HG03558 (cell line): Measurements from ENCODE around the gene FGF4.
"Not testable (repeated sequence)": the region's sequence is repeated elsewhere in the genome, so short reads cannot be mapped to it uniquely, and the experiment has no call there.

ENCODE experiments used
- ATAC-seq: cut with Tn5 transposase; IDR thresholded peaks from one replicate; pipeline ENCODE4 v1.9.1; 2021; ENCODE audit warnings: moderate number of reproducible peaks; ENCODE audit not compliant: unreplicated experiment; ENCODE audit errors: extremely low read depth

The FGF4 gene

DNA sequence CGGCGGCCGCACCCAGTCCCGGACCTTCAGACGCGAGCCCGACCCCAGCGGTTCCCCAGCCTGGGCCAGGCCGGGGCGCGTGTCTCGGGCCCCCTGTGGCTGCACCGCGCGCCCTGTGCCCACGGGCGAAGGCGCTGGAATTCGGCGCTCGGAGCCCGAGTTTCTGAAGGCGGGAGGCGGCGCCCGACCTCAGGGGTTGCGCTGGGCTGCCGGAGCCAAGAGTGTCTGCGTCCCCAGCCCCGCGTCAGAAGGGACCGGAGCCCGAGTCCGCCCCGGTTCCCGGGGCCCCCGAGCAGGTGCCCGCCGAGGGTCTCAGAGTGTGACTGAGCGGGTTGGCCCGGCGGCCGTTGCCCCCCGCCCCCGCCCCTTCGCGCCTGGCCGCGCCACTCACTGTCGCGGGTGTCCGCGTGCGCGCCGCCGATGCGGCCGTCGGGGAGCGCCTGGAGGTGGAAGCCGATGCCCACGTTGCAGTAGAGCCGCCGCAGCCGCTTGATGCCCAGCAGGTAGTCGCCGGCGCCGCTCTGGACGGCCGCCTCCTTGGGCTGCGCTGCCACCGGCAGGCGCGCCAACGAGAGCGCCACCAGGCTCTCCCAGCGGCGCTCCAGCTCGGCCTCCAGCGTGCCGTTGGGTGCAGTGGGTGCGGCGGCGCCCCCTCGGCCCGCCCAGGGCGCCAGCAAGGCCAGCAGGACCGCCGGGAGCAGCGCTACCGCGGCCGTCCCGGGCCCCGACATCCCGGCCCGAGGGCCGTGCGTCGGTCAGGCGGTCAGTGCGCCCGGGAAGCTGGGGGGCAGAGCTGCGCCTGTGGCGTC lies 583 bp downstream of the FGF4 start:
- ATAC-seq: no peak

DNA sequence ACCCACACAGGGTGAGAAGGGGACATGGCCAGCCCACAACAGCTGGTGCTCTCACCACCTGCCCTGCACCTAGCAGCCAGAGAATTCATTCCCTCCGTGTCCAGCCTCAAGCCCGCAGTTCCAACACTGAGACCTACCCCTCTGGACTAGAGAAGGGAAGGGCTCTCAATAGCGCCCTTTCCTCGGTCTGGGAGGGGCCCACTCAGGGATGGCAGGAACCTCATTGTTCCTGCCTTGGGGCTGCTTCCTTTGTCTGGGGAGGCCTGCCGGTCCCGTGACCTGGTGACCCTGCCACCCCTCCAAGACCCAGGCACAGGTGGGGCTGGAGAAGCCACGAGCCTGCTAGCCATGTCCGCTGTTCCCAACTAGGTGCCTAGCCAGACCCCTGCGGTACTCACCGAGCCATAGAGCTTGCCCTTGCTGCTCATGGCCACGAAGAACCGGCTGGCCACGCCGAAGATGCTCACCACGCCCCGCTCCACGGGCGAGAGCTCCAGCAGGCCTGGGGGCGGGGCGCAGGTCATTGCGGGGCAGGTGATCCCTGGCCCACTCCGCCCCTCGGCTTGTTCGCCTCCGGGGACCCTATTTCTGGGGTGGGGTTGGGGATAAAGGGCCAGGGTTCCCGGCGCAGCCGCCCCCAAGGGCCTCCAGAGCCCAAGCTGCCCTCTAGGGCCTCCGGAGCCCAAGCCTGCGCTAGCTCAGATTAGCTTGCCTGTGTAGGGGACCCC lies 1.4 kb downstream of the FGF4 start:
- no peak for ATAC-seq

DNA sequence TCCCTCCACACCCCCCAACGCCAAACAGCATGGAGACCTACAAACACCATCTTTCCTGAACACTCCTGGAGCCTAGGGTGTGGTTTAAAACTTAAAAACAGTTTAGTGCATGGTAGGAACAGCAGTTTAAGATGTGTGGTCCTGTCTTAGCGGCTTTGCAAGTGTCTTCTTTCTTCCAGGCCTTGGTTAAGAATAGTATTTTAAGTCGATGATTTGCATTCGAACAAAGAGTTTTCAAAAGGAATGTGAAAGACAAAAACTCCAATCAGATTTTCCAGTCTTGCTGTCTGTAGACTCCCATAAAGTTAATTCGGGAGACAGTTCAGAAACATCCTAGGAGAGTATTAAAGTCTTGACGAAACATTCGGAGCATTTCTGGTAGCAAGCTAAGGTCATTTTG lies 3.7 kb downstream of the FGF4 start:
- no peak for ATAC-seq

DNA sequence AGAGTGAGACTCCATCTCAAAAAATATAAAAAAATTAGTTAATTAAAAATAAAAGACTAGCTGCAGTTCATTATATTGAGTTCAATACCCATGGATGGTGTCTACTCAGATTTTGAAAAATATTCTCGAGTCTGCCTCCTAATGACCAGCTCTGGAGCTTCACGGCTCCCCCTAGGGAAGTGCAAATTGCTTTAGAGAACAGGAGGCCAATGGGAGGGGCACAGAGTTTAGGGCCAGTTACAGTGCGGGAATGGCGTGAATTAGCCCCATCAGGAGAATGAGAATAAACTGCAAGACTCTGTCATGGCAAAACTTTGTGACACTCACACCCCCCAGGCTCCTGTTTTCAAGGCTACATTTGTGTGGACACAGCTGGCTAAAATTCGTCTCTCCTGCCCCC lies 4.6 kb downstream of the FGF4 start:
- no peak for ATAC-seq

DNA sequence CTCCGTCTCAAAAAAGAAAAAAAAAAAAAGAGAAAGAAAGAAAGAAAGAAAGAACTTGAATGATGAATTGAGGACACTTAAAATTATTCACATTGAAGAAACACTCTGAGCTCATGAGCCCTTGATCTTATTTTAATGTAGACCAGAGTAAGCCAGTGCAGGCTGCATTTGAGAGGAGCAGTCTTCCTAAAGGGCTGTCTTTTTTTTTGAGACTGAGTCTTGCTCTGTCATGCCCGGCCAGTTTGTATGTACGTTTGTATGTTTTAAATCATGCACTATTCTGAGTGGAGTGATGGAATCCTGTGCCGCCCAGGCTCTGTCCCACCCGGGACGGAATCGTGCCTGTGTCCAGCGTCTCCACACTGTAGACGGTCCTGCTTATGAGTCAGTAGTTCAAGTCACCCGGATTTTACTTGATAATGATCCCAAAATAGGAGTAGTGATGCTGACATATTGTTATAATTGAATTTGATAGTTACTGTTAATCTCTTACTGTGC lies 9.6 kb downstream of the FGF4 start:
- ATAC-seq: no peak

DNA sequence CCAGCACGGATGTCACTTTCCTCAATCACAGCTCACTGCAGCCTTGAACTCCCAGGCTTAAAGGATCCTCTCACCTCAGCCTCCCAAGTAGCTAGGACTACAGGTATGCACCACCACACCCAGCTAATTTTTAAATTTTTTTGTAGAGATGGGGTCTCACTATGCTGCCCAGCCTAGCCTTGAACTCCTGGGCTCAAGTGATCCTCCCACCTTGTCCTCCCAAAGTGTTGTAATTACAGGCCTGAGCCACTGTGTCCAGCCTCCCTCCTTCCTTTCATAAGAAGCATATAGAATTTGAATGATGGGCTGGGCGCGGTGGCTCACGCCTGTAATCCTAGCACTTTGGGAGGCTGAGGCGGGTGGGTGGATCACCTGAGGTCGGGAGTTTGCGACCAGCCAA lies 10.2 kb downstream of the FGF4 start:
- not testable (repeated sequence) for ATAC-seq

DNA sequence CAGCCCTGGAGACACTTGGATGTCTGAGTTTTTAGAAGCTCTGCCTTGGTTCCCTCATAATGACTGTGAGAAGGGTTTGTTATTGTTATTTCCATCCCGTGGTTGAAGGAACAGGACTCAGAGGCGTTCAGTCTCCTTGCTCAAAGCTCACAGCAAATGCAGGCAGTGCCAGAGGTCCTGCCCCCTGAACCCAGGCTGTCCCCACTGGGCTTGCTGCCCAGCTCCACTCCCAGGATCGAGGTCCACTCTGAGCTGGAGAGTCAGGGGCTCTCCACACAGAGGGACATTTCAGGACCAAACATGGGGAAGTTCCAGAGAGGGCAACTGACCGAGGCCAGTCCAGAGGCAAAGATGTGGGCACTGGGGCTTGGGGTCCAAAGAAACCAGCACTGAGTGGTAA lies 14.8 kb downstream of the FGF4 start:
- no peak for ATAC-seq

DNA sequence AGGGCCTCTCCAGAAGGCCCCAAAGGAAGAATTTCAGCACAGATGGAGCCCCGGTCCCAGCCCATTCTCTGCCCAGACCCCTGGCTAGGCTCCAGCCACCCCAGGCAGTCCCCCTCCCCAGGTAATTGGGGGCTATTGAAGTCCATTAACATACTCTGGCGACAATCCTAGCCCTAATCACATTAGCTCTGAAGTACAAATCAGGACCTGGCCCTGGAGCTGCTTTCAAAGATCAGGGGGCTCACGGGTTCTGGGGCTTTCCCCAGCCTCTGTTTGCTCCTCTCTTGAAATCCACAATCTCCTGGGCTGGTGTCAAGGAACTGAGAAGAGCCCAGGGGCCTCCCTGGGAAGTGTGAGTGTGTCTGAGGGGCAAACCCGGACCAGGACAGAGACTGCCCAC lies 22.3 kb downstream of the FGF4 start:
- ATAC-seq: no peak

DNA sequence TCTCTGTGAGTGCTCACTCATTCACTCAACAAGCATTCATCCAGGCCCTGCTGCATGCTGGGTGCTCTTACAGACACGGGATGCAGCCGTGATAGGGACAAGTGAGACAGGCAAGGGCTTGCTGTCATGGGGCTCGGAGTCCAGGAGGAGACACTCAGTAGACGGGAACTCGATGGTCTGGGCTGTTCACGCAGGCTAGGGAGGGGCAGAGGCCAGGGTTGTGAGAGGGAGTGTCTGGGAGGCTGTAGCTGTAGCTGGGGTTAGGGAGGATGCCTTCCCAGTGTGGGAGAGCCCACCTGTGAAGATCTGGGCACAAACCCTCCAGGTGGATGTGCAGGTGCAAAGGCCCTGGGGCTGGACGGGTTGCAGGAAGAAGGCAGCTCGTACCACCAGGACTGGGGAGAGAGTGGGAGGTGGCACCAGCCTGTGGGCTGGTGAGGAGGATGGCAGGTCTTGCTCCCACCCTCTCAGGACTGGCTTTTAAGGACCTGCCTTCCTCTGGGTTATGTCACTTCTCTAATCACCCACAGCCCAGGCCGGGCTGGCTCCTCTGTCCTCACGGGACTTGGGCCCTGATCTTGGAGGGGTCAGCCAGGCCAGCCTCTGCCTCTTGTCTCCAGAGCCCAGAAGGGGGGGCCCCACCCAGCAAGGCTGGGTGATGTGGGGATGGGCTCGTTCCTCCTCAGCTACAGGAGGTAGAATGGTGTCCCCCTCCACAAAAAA lies 24.1 kb downstream of the FGF4 start:
- ATAC-seq: no peak

DNA sequence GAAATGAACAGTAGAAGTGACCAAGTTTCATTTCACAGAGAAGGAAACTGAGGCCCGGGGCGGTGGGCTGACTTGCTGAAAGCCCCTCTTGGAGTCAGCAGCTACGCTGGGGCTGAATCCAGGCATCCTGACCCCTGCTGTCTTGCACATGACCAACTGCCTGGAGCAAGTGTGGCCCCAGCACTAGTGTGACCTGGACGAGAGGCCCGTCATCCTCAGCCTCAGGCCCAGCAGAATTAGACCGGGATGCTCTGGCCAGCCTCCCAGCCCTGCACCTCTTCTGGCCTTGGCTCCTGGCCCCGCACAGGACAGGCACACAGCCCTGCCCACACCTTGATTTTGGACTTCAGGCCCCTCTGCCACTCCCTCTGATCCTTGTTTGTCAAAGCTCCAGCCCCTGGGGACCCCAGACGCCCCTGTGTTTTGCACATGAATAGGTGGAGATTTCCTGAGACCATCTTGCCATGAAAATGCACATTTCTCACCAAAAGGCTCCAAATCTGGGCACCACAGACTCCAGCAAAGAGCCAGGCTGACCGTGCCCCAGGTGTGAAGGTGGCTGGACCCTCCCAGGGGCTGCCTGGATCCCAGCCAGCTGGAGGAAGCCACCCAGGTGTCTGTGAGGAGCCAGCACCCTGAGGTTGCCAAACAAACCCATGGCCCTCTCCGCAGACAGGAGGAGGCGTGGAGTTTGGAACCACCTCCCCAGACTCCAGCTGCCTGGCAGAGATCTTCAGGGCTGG lies 24.9 kb downstream of the FGF4 start:
- no peak for ATAC-seq

DNA sequence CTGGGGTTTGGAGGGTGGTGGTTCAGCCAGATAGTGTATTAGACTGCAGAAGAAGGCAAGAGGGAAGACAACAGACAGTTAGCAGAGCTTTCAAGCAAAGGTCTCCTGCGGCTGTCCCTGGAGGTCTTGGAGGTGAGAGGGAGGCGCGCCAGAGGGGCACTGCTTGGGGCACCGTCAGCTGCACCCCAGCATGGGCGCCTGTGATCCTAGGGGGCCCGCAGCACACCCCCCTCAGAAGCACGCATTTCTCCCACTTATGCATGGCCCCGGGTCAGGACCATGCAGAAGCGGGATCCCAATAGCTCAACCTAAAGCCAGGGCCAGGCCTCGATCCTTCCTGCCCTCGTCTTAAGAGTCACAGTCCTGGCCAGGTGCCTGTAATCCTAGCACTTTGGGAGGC lies 26.5 kb downstream of the FGF4 start:
- no peak for ATAC-seq

DNA sequence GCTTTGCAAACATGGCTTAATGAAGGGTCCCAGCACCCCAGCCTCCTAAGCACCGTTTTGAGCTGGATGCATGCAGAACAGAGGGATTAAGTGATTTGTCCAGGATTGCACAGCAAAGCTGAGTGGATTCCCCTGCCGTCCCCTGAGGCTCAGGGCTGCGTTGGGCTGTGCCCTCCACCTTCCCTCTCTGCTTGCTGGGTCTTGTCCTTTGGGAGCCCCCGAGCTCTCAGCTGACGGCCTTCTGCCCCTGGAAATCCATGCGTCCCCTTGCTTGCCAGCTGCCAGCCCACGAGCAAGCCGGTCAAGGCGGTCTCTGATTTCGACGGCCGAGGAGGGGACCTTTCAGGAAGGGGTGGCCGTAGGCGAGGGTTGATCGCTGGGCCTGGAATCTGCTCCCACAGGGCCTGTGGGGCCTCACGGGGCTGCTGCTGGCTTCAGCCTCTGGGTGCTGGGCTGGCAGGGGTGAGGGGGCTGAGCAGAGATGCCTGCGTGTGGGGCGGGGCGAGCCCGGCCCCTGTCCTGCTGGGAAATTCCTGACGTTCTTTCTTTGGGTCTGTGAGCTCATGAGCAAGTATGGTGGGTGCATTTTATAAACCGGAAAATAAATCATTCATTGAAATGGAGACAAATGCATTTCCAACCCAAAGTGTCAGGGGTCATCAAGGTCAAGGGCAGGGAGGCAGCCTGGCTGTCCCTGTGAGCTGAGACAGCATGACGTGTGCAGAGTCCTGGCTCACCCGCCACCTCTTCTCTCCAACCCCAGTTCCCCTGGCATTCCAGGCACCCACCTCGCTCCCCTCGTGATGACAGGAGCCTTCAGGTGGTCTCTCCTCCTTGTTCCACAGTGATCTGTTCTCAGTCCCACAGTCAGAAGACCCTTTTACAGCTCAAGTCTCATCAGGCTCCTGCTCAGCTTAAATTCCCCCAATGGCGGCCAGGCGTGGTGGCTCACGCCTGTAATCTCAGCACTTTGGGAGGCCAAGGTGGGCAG lies 28.1 kb downstream of the FGF4 start:
- no peak for ATAC-seq

DNA sequence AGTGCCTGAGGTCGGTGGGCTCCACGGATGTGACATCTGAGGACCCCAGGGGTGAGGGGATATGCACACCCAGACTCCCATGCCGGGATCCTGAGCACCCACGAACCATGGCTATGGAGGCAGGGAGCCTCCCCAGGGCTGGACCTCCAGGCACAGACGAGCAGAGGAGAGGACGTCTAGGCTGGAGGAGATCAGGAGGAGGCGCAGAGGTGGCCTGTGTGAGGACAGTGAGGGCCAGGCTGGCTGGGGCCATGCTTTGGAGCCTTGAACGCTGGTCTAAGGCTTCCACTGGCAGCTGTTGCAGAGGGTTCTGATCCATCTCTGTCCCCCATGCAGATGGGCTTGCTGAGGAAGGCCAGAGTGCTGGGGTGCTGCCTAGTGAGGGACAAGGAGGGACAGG lies 29.0 kb downstream of the FGF4 start:
- no peak for ATAC-seq

DNA sequence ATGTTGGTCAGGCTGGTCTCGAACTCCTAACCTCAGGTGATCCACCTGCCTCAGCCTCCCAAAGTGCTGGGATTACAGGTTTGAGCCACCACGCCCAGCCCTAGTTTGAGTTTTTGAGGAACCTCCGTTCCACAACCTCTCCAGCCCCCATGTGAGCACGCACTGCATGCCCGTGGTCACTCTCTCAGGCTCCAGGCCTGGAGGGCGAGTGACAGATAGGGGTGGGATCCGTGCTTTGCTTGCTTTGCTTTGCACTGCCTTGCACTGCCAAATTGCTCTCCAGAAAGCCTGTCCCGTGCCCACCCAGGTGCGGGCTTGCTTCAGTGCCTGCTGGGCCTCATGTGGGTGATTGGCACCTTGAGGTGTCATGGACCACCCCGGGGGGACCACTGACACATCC lies 29.9 kb downstream of the FGF4 start:
- no peak for ATAC-seq

DNA sequence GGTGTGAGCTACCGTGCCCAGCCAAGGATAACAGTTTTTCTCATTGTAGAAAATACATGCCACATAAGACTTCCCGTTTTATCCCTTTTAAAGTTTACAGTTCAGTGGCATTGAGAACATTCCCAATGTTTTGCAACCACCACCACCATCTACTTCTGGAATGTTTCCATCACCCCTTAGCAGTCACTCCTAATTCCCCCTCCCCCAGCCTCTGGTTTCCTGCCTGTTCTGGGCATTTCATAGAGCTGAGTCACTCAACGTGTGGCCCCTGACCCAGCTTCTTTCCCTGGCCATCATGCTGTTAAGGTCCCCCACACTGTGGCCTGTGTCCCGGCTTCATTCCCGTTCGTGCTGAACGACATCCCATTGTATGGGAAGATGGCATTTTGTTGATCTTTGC lies 30.7 kb downstream of the FGF4 start:
- ATAC-seq: no peak

DNA sequence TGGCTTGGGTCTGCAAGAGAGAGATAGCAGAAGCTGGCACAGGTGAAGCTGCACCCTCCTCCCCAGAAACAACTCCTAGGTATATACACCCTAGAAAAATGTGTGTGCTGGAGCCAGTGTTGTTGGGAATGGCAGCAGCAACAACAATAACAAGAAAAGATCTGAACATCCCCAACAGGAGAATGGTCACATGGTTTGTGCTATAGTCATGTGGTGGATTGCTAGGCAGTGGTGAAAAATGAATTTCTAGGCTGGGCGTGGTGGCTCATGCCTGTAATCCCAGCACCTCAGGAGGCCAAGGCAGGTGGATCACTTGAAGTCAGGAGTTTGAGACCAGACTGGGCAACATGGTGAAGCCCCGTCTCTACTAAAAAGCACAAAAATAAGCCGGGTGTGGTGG lies 40.3 kb downstream of the FGF4 start:
- ATAC-seq: no peak

DNA sequence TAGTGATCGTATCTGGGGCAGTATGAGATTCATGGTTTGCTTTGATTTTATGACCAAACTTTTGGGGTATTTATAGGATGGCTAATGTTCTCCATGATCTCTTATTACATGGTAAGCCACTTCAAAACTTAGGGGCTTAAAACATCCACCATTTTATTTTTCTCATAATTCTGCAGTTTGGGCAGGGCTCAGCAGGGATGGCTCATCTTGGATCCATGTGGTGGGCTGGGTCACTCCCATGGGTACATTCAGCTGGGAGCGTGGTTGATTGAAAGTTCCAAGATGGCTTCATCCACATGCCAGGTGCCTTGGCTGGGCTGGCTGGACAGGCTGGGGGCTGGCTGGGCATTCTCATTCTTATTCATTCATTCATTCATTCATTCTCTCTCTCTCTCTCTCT lies 40.8 kb downstream of the FGF4 start:
- no peak for ATAC-seq

DNA sequence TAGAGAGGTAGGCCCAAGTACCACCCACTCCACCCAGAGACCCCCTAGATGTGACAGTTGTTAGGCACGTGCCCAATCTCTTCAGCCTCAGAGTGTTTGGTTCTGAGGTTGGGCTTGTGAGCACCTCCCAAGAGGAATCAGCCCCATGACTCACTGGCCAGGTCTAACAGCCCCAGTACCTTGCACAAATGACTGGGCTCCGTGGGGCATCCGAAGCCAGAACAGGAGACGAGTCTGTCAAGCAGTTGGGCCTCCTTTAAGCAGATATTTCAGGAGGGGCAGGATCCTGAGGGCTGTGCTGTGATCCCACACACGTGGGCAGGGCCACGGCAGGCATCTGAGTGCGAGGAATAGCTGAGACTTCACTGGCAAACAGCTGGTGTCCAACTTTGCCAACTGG lies 42.2 kb downstream of the FGF4 start:
- ATAC-seq: no peak

DNA sequence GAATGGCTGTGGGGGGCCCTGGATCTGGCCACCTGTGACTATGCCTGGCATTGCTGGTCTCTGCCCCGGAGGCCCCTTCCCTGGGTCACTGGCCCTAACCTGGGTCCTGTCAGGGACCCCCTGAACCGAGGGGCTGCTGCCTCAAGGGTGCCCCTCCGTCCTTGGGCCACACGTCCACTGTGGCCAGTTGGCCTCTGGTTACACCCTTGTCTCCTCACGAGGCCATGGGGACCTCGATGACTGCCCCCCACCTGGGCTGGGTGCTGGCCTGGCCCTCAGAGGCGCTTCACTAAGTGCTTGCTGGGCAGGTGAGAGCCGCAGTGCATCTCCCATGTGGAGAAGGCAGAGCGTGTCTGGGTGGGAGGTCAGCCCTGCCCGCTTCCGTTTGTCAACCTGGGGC lies 44.0 kb downstream of the FGF4 start:
- no peak for ATAC-seq
